ENCODE results near the gene BMP10.

GRCh38 chr2:68911246-68911645 is 40.0 kb upstream of the BMP10 start:
- TF ChIP-seq GABPA (IDR thresholded peaks at IDR 0.05; ENCODE audit: low read depth, low read length): no peak
- no peak for TF ChIP-seq GABPA (CRISPR knock-in tag; IDR thresholded peaks at IDR 0.05; ENCODE audit: low read depth)
- no peak for TF ChIP-seq ATF3 (CRISPR knock-in tag; IDR thresholded peaks at IDR 0.05)

Measured in HepG2 (cell line).